ENCODE measurements around the gene TMED4. TPM values are rescaled to one million over a fixed set of nuclear protein-coding genes. Genes with fewer than 3 reads are reported as not detected.
"Not testable (repeated sequence)": the region's sequence is repeated elsewhere in the genome, so short reads cannot be mapped to it uniquely, and the experiment has no call there.

The TMED4 gene
- total RNA-seq, 2 donors from 2014 or later: 90.4 to 96.2 TPM

- no peak for ATAC-seq
- no peak for DNase-seq
- intact Hi-C loops (cut with DNase I, micrococcal nuclease): no loop called here
These were observed 24.5 kb downstream of the TMED4 start for GRCh38 chr7:44557485-44557884.

GRCh38 chr7:44555350-44555749 is 26.7 kb downstream of the TMED4 start:
- DNase-seq (no peak), ATAC-seq (no peak)
- intact Hi-C loops (cut with DNase I, micrococcal nuclease): no loop called here

GRCh38 chr7:44552473-44553005 is 29.5 kb downstream of the TMED4 start:
- DNase-seq; intact Hi-C loops (cut with DNase I, micrococcal nuclease); ATAC-seq: not testable (repeated sequence)

GRCh38 chr7:44549457-44549856 is 32.6 kb downstream of the TMED4 start:
- DNase-seq (no peak), ATAC-seq (no peak)
- intact Hi-C loops (cut with DNase I, micrococcal nuclease): no loop called here

GRCh38 chr7:44548893-44549292 is 33.1 kb downstream of the TMED4 start:
- DNase-seq (no peak), ATAC-seq (no peak)
- intact Hi-C loops (cut with DNase I, micrococcal nuclease): no loop called here

GRCh38 chr7:44547536-44548231 is 34.3 kb downstream of the TMED4 start:
- ATAC-seq (peak; percentile 82), DNase-seq (no peak)
- intact Hi-C loops (cut with DNase I, micrococcal nuclease): no loop called here

GRCh38 chr7:44541876-44542610 is 40.0 kb downstream of the TMED4 start:
- ATAC-seq: no peak

GRCh38 chr7:44541028-44541869 is 40.8 kb downstream of the TMED4 start, which contains the start of gene NPC1L1:
Gene NPC1L1 (minus strand): TSS chr7:44541330. CDS start chr7:44541259, 71 bp downstream.
- no peak for ATAC-seq

More at GRCh38 chr7:44541876-44542610, 40.0 kb downstream of the TMED4 start:
- intact Hi-C loops (cut with DNase I, micrococcal nuclease): no loop called here
- no peak for DNase-seq

GRCh38 chr7:44540592-44541027 is 41.4 kb downstream of the TMED4 start:
- intact Hi-C loops (cut with DNase I, micrococcal nuclease): no loop called here
- ATAC-seq (no peak), DNase-seq (no peak)

More at GRCh38 chr7:44541028-44541869, 40.8 kb downstream of the TMED4 start, which contains the start of gene NPC1L1:
- intact Hi-C loops (cut with DNase I, micrococcal nuclease): no loop called here
- DNase-seq: no peak

GRCh38 chr7:44539669-44540506 is 42.1 kb downstream of the TMED4 start:
- ATAC-seq: no peak
- no peak for DNase-seq
- intact Hi-C loops (cut with DNase I, micrococcal nuclease): no loop called here

- intact Hi-C loops (cut with DNase I, micrococcal nuclease): no loop called here
- ATAC-seq: no peak
- no peak for DNase-seq
These were observed 43.0 kb downstream of the TMED4 start for GRCh38 chr7:44538798-44539668.

GRCh38 chr7:44538093-44538797 is 43.8 kb downstream of the TMED4 start:
- DNase-seq (no peak), ATAC-seq (no peak)
- intact Hi-C loops (cut with DNase I, micrococcal nuclease): no loop called here

- ATAC-seq (no peak), DNase-seq (no peak)
- intact Hi-C loops (cut with DNase I, micrococcal nuclease): no loop called here
These were observed 44.6 kb downstream of the TMED4 start for GRCh38 chr7:44537442-44537841.

GRCh38 chr7:44536090-44536489 is 45.9 kb downstream of the TMED4 start:
- no peak for DNase-seq
- no peak for ATAC-seq
- intact Hi-C loops (cut with DNase I, micrococcal nuclease): no loop called here

- ATAC-seq: no peak
- no peak for DNase-seq
- intact Hi-C loops (cut with DNase I, micrococcal nuclease): no loop called here
These were observed 46.5 kb downstream of the TMED4 start for GRCh38 chr7:44535348-44536064.

GRCh38 chr7:44534501-44534900 is 47.5 kb downstream of the TMED4 start:
- intact Hi-C loops (cut with DNase I, micrococcal nuclease): no loop called here
- DNase-seq (peak in 1 of 2 donors; percentile 18), ATAC-seq (peak; percentile 44)

All from left colon (tissue), 2 donors.